Endothelial cell of umbilical vein (primary cell): Measurements from ENCODE around the gene NAMPT. TPM values are rescaled to one million over a fixed set of nuclear protein-coding genes. Genes with fewer than 3 reads are reported as not detected.

Source experiments
- BruUV-seq: library from RNA; stranded (reverse); fragments of 400-500 nt; replicated peaks from 2 replicates; lab custom pipeline; 2021; lab: Mats Ljungman, UMichigan
- CTCF ChIA-PET: fragments of 300-600, 350-600 bp; sonication (Branson Sonifier 250); formaldehyde crosslinking; loops from one replicate; lab custom pipeline; 2021; ENCODE audit warnings: antibody characterized with exemption, inconsistent platforms; lab: Charles Lee
- POLR2A ChIA-PET: fragments of 300-600, 350-600 bp; sonication (Branson Sonifier 250); formaldehyde crosslinking; loops from one replicate; lab custom pipeline; 2021; ENCODE audit warnings: antibody characterized with exemption, inconsistent platforms; lab: Charles Lee
- DNase-seq: peaks from one replicate; pipeline ENCODE4 v3.0.0-alpha.2; 2011; ENCODE audit warnings: low read depth, low spot score
- FAIRE-seq: peaks from 2 replicates; lab custom pipeline; 2011; peaks lifted over from hg19 to GRCh38; lab: Jason Lieb, UNC
- H2AFZ ChIP-seq: 2 replicates; pipeline ENCODE4 v1.6.0; 2012; ENCODE audit warnings: low read depth, low read length, control low read depth, inconsistent platforms
- H3K27ac ChIP-seq: 2 replicates; pipeline ENCODE4 v1.5.1; 2011; ENCODE audit warnings: low read depth, mild to moderate bottlenecking, control low read depth, low read length, moderate library complexity; ENCODE audit not compliant: insufficient read depth
- H3K27me3 ChIP-seq, 2 experiments: 2 replicates each; pipeline versions ENCODE4 v1.6.0 to v1.6.1; 2011; ENCODE audit warnings: low read length in 2 of 2, mixed read lengths in 1 of 2; ENCODE audit not compliant: control insufficient read depth in 2 of 2, insufficient read depth in 2 of 2
- H3K36me3 ChIP-seq, 2 experiments: 2 replicates in 1 of 2; 3 replicates in 1 of 2; pipeline ENCODE4 v1.5.1; 2011; ENCODE audit warnings: low read length in 2 of 2, mild to moderate bottlenecking in 1 of 2, moderate library complexity in 1 of 2; ENCODE audit not compliant: control insufficient read depth in 2 of 2, insufficient read depth in 2 of 2; ENCODE audit errors: extremely low read depth in 1 of 2
- H3K4me1 ChIP-seq: 3 replicates; pipeline ENCODE4 v1.5.1; 2011; ENCODE audit warnings: mild to moderate bottlenecking, low read length; ENCODE audit not compliant: control insufficient read depth, insufficient read depth; ENCODE audit errors: extremely low read depth
- H3K4me2 ChIP-seq: 2 replicates; pipeline ENCODE4 v1.6.1; 2011; ENCODE audit warnings: low read length, control low read depth, mixed read lengths; ENCODE audit not compliant: insufficient read depth
- H3K4me3 ChIP-seq, 3 experiments: fragments of 200-600 bp in 1 of 3; sonication (generic), shearing (Covaris generic) in 1 of 3; replicated peaks in 1 of 3; 2 replicates each; pipeline ENCODE4 v1.5.1; 2011 to 2016; ENCODE audit warnings: control low read depth in 3 of 3, low read length in 3 of 3, mild to moderate bottlenecking in 2 of 3, inconsistent platforms in 1 of 3, low read depth in 1 of 3, moderate library complexity in 1 of 3; ENCODE audit not compliant: insufficient read depth in 1 of 3
- H3K79me2 ChIP-seq: 2 replicates; pipeline ENCODE4 v1.6.0; 2012; ENCODE audit warnings: low read length, inconsistent platforms; ENCODE audit not compliant: control insufficient read depth, insufficient read depth
- H3K9ac ChIP-seq: replicated peaks from 2 replicates; pipeline ENCODE3; 2011; ENCODE audit warnings: low read length, control low read depth; ENCODE audit not compliant: insufficient read depth; ENCODE audit errors: extremely low read depth
- H3K9me1 ChIP-seq: replicated peaks from 3 replicates; pipeline ENCODE4 v1.6.0; 2011; ENCODE audit warnings: mild to moderate bottlenecking, low read length; ENCODE audit not compliant: control insufficient read depth, insufficient read depth; ENCODE audit errors: extremely low read depth
- H3K9me3 ChIP-seq: replicated peaks from 2 replicates; pipeline ENCODE4 v1.5.1; 2012; ENCODE audit warnings: low read length, inconsistent platforms; ENCODE audit not compliant: control insufficient read depth, insufficient read depth
- H4K20me1 ChIP-seq: replicated peaks from 2 replicates; pipeline ENCODE3; 2011; ENCODE audit warnings: mild to moderate bottlenecking, low read length; ENCODE audit not compliant: control insufficient read depth, insufficient read depth; ENCODE audit errors: extremely low read depth
- EZH2 ChIP-seq: IDR thresholded peaks from 2 replicates; pipeline ENCODE4 v1.6.1; 2012; ENCODE audit warnings: borderline replicate concordance, low read depth, mild to moderate bottlenecking, moderate library complexity, low read length, inconsistent platforms; ENCODE audit not compliant: severe bottlenecking
- FOS ChIP-seq: IDR thresholded peaks from 2 replicates; pipeline ENCODE4 v1.6.1; 2011; ENCODE audit warnings: mild to moderate bottlenecking, low read length, moderate library complexity, borderline replicate concordance; ENCODE audit not compliant: insufficient read depth
- GATA2 ChIP-seq: IDR thresholded peaks from 2 replicates; pipeline ENCODE4 v1.7.0; 2011; ENCODE audit warnings: low read depth, mild to moderate bottlenecking, moderate library complexity, mixed read lengths, low read length; ENCODE audit not compliant: insufficient read length, insufficient read depth
- JUN ChIP-seq: IDR thresholded peaks from 2 replicates; pipeline ENCODE4 v1.6.1; 2011; ENCODE audit warnings: borderline replicate concordance, low read depth; ENCODE audit not compliant: insufficient read length, insufficient read depth
- MYC ChIP-seq: IDR thresholded peaks from one replicate; pipeline ENCODE4 v1.6.1; 2011; ENCODE audit warnings: mild to moderate bottlenecking, low read depth, low read length
- POLR2A ChIP-seq: IDR thresholded peaks from 2 replicates; pipeline ENCODE4 v1.6.1; 2012; ENCODE audit warnings: low read depth, mild to moderate bottlenecking, control low read depth, low read length
- POLR2AphosphoS5 ChIP-seq: IDR thresholded peaks from 2 replicates; pipeline ENCODE4 v1.6.1; 2012; ENCODE audit warnings: low read depth, mild to moderate bottlenecking, control low read depth, low read length, moderate library complexity; ENCODE audit not compliant: insufficient read depth
- dilution Hi-C: fragments of 300-500 bp; cut with MboI; formaldehyde crosslinking; loops from one replicate; pipeline ENCODE4 v1.15.0; 2019; ENCODE audit warnings: low sequenced_read_pairs; ENCODE audit not compliant: extremely low pct_ligation_motif_present
- intact Hi-C: fragments of 100-400 bp; cut with micrococcal nuclease; formaldehyde crosslinking; loops from one replicate; pipeline ENCODE4 v1.10.0; 2022
- polyA plus RNA-seq, 4 experiments: library from polyadenylated mRNA; depleted of rRNA in 3 of 4; stranded (reverse) in 3 of 4; unstranded in 1 of 4; fragments of >200 nt; gene quantifications; 2 replicates each; pipeline versions ENCODE4 v1.2.1 to v1.2.3, GENCODE V29; 2011 to 2012; ENCODE audit warnings: missing spikeins in 1 of 4
- total RNA-seq: library from RNA; stranded (reverse); gene quantifications from 2 replicates; pipeline ENCODE4 v1.2.3, GENCODE V29; 2021
- TF ChIP-seq, protein P1 (sequence below), 2 donors: IDR thresholded peaks; 1 replicate in 1 of 2; 2 replicates in 1 of 2; pipeline ENCODE4 v1.5.1; 2011; ENCODE audit warnings: low read length in 2 of 2, mild to moderate bottlenecking in 2 of 2, moderate library complexity in 2 of 2, control low read depth in 1 of 2, inconsistent platforms in 1 of 2, low read depth in 1 of 2; ENCODE audit not compliant: insufficient read depth in 1 of 2; ENCODE audit errors: extremely low read depth in 1 of 2
- TF ChIP-seq, protein P2 (sequence below): IDR thresholded peaks from 2 replicates; pipeline ENCODE4 v1.6.1; 2011; ENCODE audit not compliant: insufficient read depth, insufficient read length

NAMPT gene
- total and polyA plus RNA-seq, 2 donors (not counting 3 experiments of a cell fraction or from before 2014, with no cell fraction given), result 17.5 to 133 TPM

DNA sequence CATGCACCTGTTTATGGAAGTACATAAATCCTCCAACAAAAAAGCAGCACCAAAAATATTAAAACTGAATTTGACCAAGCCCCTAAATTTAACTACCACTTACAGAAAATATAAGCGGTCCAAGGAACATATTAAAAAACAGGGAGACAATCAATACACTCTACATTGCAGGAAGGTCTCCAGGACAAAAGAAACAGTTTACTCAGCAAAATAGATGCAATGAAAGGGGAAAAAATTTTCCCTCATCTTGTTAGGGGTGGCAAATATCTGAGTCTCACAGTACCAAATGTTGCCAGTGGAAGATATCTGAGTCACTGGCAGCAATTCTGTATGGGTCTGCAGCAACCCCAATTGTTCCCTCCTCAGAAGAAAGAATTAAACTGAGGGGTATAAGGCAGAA lies 50.4 kb downstream of the NAMPT start:
- DNase-seq (no peak), FAIRE-seq (no peak)
- Histone ChIP-seq H3K4me3 (no peak overlapping the region), H3K4me1 (no peaks in the 10 kb centered on the region), H4K20me1 (no peaks in the 10 kb centered on the region), H3K79me2 (no peaks in the 10 kb centered on the region), H3K27ac (no peak overlapping the region), H3K4me2 (no peak overlapping the region), H3K9ac (no peak overlapping the region), H2AFZ (no peak overlapping the region), H3K9me1 (no peaks in the 10 kb centered on the region), H3K27me3 (no peaks in the 10 kb centered on the region), H3K9me3 (no peaks in the 10 kb centered on the region), H3K36me3 (no peaks in the 10 kb centered on the region)
- dilution Hi-C loops (no loop called here), intact Hi-C loops (no loop called here)
- ChIA-PET CTCF (no interaction called here), POLR2A (no interaction called here)
- no TSS peak for BruUV-seq
- TF ChIP-seq, protein P1, sequence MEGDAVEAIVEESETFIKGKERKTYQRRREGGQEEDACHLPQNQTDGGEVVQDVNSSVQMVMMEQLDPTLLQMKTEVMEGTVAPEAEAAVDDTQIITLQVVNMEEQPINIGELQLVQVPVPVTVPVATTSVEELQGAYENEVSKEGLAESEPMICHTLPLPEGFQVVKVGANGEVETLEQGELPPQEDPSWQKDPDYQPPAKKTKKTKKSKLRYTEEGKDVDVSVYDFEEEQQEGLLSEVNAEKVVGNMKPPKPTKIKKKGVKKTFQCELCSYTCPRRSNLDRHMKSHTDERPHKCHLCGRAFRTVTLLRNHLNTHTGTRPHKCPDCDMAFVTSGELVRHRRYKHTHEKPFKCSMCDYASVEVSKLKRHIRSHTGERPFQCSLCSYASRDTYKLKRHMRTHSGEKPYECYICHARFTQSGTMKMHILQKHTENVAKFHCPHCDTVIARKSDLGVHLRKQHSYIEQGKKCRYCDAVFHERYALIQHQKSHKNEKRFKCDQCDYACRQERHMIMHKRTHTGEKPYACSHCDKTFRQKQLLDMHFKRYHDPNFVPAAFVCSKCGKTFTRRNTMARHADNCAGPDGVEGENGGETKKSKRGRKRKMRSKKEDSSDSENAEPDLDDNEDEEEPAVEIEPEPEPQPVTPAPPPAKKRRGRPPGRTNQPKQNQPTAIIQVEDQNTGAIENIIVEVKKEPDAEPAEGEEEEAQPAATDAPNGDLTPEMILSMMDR (IDR thresholded peaks at IDR 0.05; ENCODE audit: extremely low read depth in 1 of 2, insufficient read depth in 1 of 2, low read depth in 1 of 2, low read length in 2 of 2), result no peak
- TF ChIP-seq JUN, result no peak
- TF ChIP-seq POLR2A, result no peak
- no peak for TF ChIP-seq POLR2AphosphoS5
- TF ChIP-seq, protein P2, sequence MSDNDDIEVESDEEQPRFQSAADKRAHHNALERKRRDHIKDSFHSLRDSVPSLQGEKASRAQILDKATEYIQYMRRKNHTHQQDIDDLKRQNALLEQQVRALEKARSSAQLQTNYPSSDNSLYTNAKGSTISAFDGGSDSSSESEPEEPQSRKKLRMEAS, result no peak
- TF ChIP-seq FOS, result no peak
- no peak for TF ChIP-seq GATA2
- no peak for TF ChIP-seq EZH2
- TF ChIP-seq MYC, result no peak
